OCI-LY7 (cell line): ENCODE data around the gene RSU1.
A peak's percentile ranks its signal among the peaks of the same experiment; 100 is the strongest.

Source experiments
- EZH2phosphoT487 ChIP-seq: fragments of 200-600 bp; sonication (generic); IDR thresholded peaks from 2 replicates; pipeline ENCODE4 v1.6.1; 2018; ENCODE audit warnings: low read depth, borderline replicate concordance, mild to moderate bottlenecking, mixed run types, antibody characterized with exemption, low read length, moderate library complexity, mixed read lengths
- TF ChIP-seq, protein P1 (sequence below): fragments of 200-600 bp; sonication (generic); conservative IDR thresholded peaks from 2 replicates; pipeline ENCODE4 v1.5.1; 2014; ENCODE audit warnings: mild to moderate bottlenecking, antibody characterized with exemption, low read length, moderate library complexity, mixed read lengths

DNA sequence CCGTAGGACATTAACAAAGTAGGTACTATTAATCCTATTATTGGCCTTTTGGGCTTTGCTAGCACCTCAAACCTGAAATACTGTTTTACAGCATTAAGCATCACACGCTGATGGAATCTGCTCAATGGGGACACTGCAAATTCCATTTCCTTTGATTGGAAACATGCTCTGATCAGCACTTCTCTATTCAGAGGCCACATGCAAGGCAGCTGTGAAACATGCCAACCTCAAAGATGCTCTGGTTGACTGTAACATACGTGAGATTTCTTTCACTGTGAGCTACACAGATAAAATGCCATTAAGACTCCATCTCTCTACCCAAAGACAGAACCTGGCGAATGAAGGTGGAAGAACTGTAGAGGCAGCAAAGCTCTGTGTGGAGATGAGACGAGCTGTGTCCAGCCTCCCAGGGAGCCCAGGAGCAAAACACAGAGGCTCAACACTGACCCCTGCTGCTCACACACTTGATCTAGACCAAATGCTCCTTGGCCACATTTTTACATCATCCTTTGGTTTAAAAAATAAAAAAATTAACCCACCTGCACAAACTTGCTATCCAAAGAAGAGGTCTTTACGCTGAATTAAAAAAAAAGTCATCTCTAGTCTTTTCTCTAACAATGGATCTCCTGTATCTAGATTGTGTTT is 8.0 kb downstream of the RSU1 start:
- TF ChIP-seq, protein P1, sequence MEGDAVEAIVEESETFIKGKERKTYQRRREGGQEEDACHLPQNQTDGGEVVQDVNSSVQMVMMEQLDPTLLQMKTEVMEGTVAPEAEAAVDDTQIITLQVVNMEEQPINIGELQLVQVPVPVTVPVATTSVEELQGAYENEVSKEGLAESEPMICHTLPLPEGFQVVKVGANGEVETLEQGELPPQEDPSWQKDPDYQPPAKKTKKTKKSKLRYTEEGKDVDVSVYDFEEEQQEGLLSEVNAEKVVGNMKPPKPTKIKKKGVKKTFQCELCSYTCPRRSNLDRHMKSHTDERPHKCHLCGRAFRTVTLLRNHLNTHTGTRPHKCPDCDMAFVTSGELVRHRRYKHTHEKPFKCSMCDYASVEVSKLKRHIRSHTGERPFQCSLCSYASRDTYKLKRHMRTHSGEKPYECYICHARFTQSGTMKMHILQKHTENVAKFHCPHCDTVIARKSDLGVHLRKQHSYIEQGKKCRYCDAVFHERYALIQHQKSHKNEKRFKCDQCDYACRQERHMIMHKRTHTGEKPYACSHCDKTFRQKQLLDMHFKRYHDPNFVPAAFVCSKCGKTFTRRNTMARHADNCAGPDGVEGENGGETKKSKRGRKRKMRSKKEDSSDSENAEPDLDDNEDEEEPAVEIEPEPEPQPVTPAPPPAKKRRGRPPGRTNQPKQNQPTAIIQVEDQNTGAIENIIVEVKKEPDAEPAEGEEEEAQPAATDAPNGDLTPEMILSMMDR = peak; percentile 80
- TF ChIP-seq EZH2phosphoT487 = no peak
